ENCODE data around the gene BLM. TPM values are rescaled to one million over a fixed set of nuclear protein-coding genes. Genes with fewer than 3 reads are reported as not detected.
A peak's percentile ranks its signal among the peaks of the same experiment; 100 is the strongest.
"Not testable (repeated sequence)": the region's sequence is repeated elsewhere in the genome, so short reads cannot be mapped to it uniquely, and the experiment has no call there.

BLM gene
- total RNA-seq, 4 donors from 2014 or later = 0.15 to 2.8 (median 1.4) TPM

DNA sequence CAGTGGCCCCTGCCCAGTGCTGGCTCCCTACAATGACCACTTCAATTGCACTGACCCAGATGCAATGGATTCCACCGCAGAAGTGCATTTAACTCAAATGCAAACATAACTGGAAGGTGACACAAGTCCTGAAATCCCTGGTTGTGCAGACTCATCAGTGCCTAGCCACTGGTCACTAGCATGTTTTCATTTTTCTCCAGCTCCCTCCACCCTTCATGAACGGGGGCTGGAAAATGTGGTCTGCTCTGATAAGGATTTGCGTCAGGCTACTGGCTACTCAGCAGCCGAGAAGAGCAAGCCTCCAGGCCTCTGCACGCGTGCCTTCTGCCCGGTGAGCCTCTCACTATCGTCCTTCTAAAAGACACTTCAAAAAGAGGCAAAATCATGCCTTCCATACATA is 123.8 kb downstream of the BLM start:
- no peak for ATAC-seq
- Histone ChIP-seq H3K36me3 (no peaks in the 10 kb centered on the region), H3K4me1 (no peaks in the 10 kb centered on the region), H3K9me3 (no peaks in the 10 kb centered on the region), H3K4me3 (no peak overlapping the region), H3K27me3 (no peaks in the 10 kb centered on the region), H3K27ac (no peak overlapping the region)
- 80 to 94% methylated on average over 4 to 6 of the region's 8 CpGs for WGBS, 2 donors (ENCODE audit: low coverage in 1 of 2)
- TF ChIP-seq POLR2AphosphoS5 (IDR thresholded peaks at IDR 0.05) (no peak), POLR2A (IDR thresholded peaks at IDR 0.05) (no peak), EP300 (IDR thresholded peaks at IDR 0.05) (no peak)

DNA sequence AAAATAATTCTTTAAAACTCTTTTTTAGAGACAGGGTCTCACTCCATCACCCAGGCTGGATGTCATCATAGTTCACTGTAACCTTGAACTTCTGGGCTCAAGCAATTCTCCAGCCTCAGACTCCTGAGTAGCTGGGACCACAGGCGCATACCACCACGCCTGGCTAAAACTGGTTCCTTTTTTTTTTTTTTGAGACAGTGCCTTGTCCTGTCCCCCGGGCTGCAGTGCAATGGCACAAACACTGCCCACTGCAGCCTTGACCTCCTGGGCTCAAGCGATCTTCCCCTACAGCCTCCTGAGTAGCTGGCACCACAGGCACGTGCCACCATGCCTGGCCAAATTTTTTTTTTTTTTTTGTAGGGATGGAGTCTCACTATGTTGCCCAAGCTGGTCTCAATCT is 127.5 kb downstream of the BLM start:
- no peak overlapping the region for H3K4me3 ChIP-seq
- no peak for ATAC-seq
- H3K4me1 ChIP-seq = no peaks in the 10 kb centered on the region
- TF ChIP-seq POLR2A (IDR thresholded peaks at IDR 0.05) (no peak), POLR2AphosphoS5 (IDR thresholded peaks at IDR 0.05) (no peak), EP300 (IDR thresholded peaks at IDR 0.05) (no peak)
- TF ChIP-seq, protein P1, sequence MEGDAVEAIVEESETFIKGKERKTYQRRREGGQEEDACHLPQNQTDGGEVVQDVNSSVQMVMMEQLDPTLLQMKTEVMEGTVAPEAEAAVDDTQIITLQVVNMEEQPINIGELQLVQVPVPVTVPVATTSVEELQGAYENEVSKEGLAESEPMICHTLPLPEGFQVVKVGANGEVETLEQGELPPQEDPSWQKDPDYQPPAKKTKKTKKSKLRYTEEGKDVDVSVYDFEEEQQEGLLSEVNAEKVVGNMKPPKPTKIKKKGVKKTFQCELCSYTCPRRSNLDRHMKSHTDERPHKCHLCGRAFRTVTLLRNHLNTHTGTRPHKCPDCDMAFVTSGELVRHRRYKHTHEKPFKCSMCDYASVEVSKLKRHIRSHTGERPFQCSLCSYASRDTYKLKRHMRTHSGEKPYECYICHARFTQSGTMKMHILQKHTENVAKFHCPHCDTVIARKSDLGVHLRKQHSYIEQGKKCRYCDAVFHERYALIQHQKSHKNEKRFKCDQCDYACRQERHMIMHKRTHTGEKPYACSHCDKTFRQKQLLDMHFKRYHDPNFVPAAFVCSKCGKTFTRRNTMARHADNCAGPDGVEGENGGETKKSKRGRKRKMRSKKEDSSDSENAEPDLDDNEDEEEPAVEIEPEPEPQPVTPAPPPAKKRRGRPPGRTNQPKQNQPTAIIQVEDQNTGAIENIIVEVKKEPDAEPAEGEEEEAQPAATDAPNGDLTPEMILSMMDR (IDR thresholded peaks at IDR 0.05) = no peak
- WGBS, 2 donors (ENCODE audit: low coverage in 1 of 2) = 61 to 94% methylated on average over 3 to 5 of the region's 5 CpGs
- peaks cover 4% of the 10 kb centered on the region for H3K27me3 ChIP-seq
- H3K27ac ChIP-seq = no peak overlapping the region
- no peaks in the 10 kb centered on the region for H3K9me3 ChIP-seq
- H3K36me3 ChIP-seq = no peaks in the 10 kb centered on the region

GRCh38 chr15:90845201-90845949 is 128.2 kb downstream of the BLM start:
- no peak overlapping the region for H3K4me3 ChIP-seq
- peaks cover 4% of the 10 kb centered on the region for H3K27me3 ChIP-seq
- peak; percentile 28 for ATAC-seq
- no peak overlapping the region for H3K27ac ChIP-seq
- 94 to 100% methylated on average over 2 of the region's 9 CpGs for WGBS, 2 donors (ENCODE audit: low coverage in 1 of 2)
- no peaks in the 10 kb centered on the region for H3K9me3 ChIP-seq
- H3K36me3 ChIP-seq = no peaks in the 10 kb centered on the region
- no peaks in the 10 kb centered on the region for H3K4me1 ChIP-seq
- TF ChIP-seq EP300 (IDR thresholded peaks at IDR 0.05) = no peak
- no peak for TF ChIP-seq POLR2A (IDR thresholded peaks at IDR 0.05)
- TF ChIP-seq, protein P1 (IDR thresholded peaks at IDR 0.05) = no peak
- no peak for TF ChIP-seq POLR2AphosphoS5 (IDR thresholded peaks at IDR 0.05)

GRCh38 chr15:90849424-90849823 is 132.3 kb downstream of the BLM start:
- not testable (repeated sequence) for H3K27ac ChIP-seq, ATAC-seq, H3K4me1 ChIP-seq, H3K36me3 ChIP-seq, H3K4me3 ChIP-seq, H3K9me3 ChIP-seq, H3K27me3 ChIP-seq
- WGBS, 2 donors (ENCODE audit: low coverage in 1 of 2) = 100% methylated on average over 1 of the region's 1 CpG

DNA sequence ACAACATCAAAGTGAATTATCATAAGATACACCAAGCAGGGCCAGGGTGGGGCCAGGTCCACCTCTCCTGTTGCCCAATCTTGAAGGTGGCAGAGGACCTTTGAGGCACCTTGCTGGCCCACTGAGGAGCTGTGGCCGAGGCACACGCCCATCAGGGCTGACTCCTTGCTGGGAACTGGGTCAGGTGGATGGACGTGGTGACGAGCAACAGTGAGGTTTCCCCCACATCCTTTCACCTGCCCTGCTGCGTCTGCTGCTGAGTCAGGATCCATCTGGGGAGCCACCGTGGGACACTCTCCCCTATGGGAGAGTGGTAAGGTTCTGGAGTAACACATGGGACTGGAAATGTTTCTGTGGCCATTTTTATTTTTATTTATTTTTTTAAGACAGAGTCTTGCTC is 134.0 kb downstream of the BLM start:
- H3K27ac ChIP-seq = no peak overlapping the region
- H3K27me3 ChIP-seq = peaks cover 4% of the 10 kb centered on the region
- no peak for TF ChIP-seq EP300 (IDR thresholded peaks at IDR 0.05)
- TF ChIP-seq POLR2A (IDR thresholded peaks at IDR 0.05) = no peak
- no peak for TF ChIP-seq POLR2AphosphoS5 (IDR thresholded peaks at IDR 0.05)
- TF ChIP-seq, protein P1 (IDR thresholded peaks at IDR 0.05) = no peak
- no peaks in the 10 kb centered on the region for H3K36me3 ChIP-seq
- H3K9me3 ChIP-seq = no peaks in the 10 kb centered on the region
- no peak for ATAC-seq
- 75 to 80% methylated on average over 1 to 4 of the region's 6 CpGs for WGBS, 2 donors (ENCODE audit: low coverage in 1 of 2)
- H3K4me3 ChIP-seq = no peak overlapping the region
- no peaks in the 10 kb centered on the region for H3K4me1 ChIP-seq

DNA sequence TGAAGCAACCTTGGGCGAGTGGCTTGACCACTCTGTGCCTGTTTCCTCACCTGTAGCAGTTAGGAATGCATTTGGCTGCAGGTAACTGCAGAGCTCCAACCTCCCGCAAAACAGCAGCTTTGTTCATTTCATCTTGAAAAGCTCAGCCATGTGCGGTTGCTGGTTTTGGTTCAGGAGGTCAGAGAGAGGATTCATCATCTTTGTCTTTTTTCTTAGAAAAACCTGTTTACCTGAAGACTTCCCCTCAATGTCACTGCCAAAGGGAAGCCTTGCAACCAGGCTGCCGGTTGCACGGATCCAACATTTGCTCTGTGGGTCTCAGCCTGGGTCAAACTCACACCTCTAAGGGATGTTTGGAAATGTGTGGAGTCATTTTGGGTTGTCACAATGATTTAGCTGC is 134.8 kb downstream of the BLM start:
- no peaks in the 10 kb centered on the region for H3K36me3 ChIP-seq
- 70 to 71% methylated on average over 3 to 5 of the region's 5 CpGs for WGBS, 2 donors (ENCODE audit: low coverage in 1 of 2)
- no peak for ATAC-seq
- H3K9me3 ChIP-seq = no peaks in the 10 kb centered on the region
- peaks cover 4% of the 10 kb centered on the region for H3K27me3 ChIP-seq
- TF ChIP-seq POLR2A (IDR thresholded peaks at IDR 0.05) (no peak), EP300 (IDR thresholded peaks at IDR 0.05) (no peak), POLR2AphosphoS5 (IDR thresholded peaks at IDR 0.05) (no peak)
- TF ChIP-seq, protein P1 (IDR thresholded peaks at IDR 0.05) = no peak
- H3K27ac ChIP-seq = no peak overlapping the region
- no peaks in the 10 kb centered on the region for H3K4me1 ChIP-seq
- H3K4me3 ChIP-seq = no peak overlapping the region
